Measurements from ENCODE around the gene SH2D3C.

SH2D3C gene

GRCh38 chr9:127776924-127777289 is 1.6 kb downstream of the SH2D3C start:
- no peaks in the 10 kb centered on the region for H3K9me2 ChIP-seq (ENCODE audit: low read depth, low read length)
- no peak for TF ChIP-seq EZH2 (IDR thresholded peaks at IDR 0.05; ENCODE audit: borderline replicate concordance, low read length)
- TF ChIP-seq CTCF (IDR thresholded peaks at IDR 0.05; ENCODE audit: low read length): no peak
- H2AFZ ChIP-seq (ENCODE audit: low read length): no peak overlapping the region
- no peaks in the 10 kb centered on the region; the same call in 1 of the 2 replicates for H3K79me2 ChIP-seq (ENCODE audit: insufficient read depth, low read length)
- H3F3A ChIP-seq (ENCODE audit: insufficient read depth, low read length): no peaks in the 10 kb centered on the region
- H3K36me3 ChIP-seq (ENCODE audit: insufficient read depth, low read length): 0 out of 2 replicates have a peak, but pooled peaks cover 3% of the 10 kb centered on the region
- peak overlapping the region; percentile 82 for H3K9ac ChIP-seq (ENCODE audit: low read length)
- H3K4me3 ChIP-seq (ENCODE audit: low read depth, low read length, poor library complexity, severe bottlenecking): peak overlapping the region; percentile 71
- no peaks in the 10 kb centered on the region for H3K9me3 ChIP-seq (ENCODE audit: low read length)
- H3K27me3 ChIP-seq (ENCODE audit: insufficient read depth, low read length): no peaks in the 10 kb centered on the region
- peak overlapping the region; percentile 95 for H3K27ac ChIP-seq (ENCODE audit: low read depth, low read length, poor library complexity, severe bottlenecking)
- H4K20me1 ChIP-seq (ENCODE audit: insufficient read depth, low read length): no peaks in the 10 kb centered on the region
- H3K4me2 ChIP-seq (ENCODE audit: low read length): peak overlapping the region; percentile 71
- peaks cover 70% of the 10 kb centered on the region for H3K4me1 ChIP-seq (ENCODE audit: insufficient read depth, low read length, severe bottlenecking)

- H2AFZ ChIP-seq (ENCODE audit: low read length): no peak overlapping the region
Measured at GRCh38 chr9:127776195-127776923, 2.1 kb downstream of the SH2D3C start.

GRCh38 chr9:127773981-127774380 is 4.5 kb downstream of the SH2D3C start:
- Histone ChIP-seq H4K20me1 (ENCODE audit: insufficient read depth, low read length) (no peaks in the 10 kb centered on the region), H3K79me2 (ENCODE audit: insufficient read depth, low read length) (no peaks in the 10 kb centered on the region; the same call in 1 of the 2 replicates), H3K4me2 (ENCODE audit: low read length) (no peak overlapping the region), H3K4me3 (ENCODE audit: low read depth, low read length, poor library complexity, severe bottlenecking) (no peak overlapping the region), H3K9me3 (ENCODE audit: low read length) (no peaks in the 10 kb centered on the region), H2AFZ (ENCODE audit: low read length) (no peak overlapping the region), H3K36me3 (ENCODE audit: insufficient read depth, low read length) (no peaks in the 10 kb centered on the region), H3K27me3 (ENCODE audit: insufficient read depth, low read length) (no peaks in the 10 kb centered on the region), H3K4me1 (ENCODE audit: insufficient read depth, low read length, severe bottlenecking) (peaks cover 68% of the 10 kb centered on the region), H3F3A (ENCODE audit: insufficient read depth, low read length) (no peaks in the 10 kb centered on the region), H3K9me2 (ENCODE audit: low read depth, low read length) (no peaks in the 10 kb centered on the region), H3K9ac (ENCODE audit: low read length) (no peak overlapping the region), H3K27ac (ENCODE audit: low read depth, low read length, poor library complexity, severe bottlenecking) (peak overlapping the region; percentile 95)
- TF ChIP-seq EZH2 (IDR thresholded peaks at IDR 0.05; ENCODE audit: borderline replicate concordance, low read length) (no peak), CTCF (IDR thresholded peaks at IDR 0.05; ENCODE audit: low read length) (no peak)

More at GRCh38 chr9:127776195-127776923, 2.1 kb downstream of the SH2D3C start:
- Histone ChIP-seq H3K27ac (ENCODE audit: low read depth, low read length, poor library complexity, severe bottlenecking) (peak overlapping the region; percentile 95), H3K27me3 (ENCODE audit: insufficient read depth, low read length) (no peaks in the 10 kb centered on the region), H3K9me2 (ENCODE audit: low read depth, low read length) (no peaks in the 10 kb centered on the region), H3F3A (ENCODE audit: insufficient read depth, low read length) (no peaks in the 10 kb centered on the region), H3K4me3 (ENCODE audit: low read depth, low read length, poor library complexity, severe bottlenecking) (peak overlapping the region; percentile 71), H3K36me3 (ENCODE audit: insufficient read depth, low read length) (no peaks in the 10 kb centered on the region), H3K4me2 (ENCODE audit: low read length) (peak overlapping the region; percentile 71), H4K20me1 (ENCODE audit: insufficient read depth, low read length) (no peaks in the 10 kb centered on the region), H3K9ac (ENCODE audit: low read length) (peak overlapping the region; percentile 82), H3K4me1 (ENCODE audit: insufficient read depth, low read length, severe bottlenecking) (peaks cover 69% of the 10 kb centered on the region), H3K9me3 (ENCODE audit: low read length) (no peaks in the 10 kb centered on the region), H3K79me2 (ENCODE audit: insufficient read depth, low read length) (no peaks in the 10 kb centered on the region; the same call in 1 of the 2 replicates)
- no peak for TF ChIP-seq EZH2 (IDR thresholded peaks at IDR 0.05; ENCODE audit: borderline replicate concordance, low read length)
- TF ChIP-seq CTCF (IDR thresholded peaks at IDR 0.05; ENCODE audit: low read length): peak; percentile 17; the same call in 1 of the 2 replicates

Data from OCI-LY1 (cell line).